ENCODE measurements around the gene ANP32D. TPM values are rescaled to one million over a fixed set of nuclear protein-coding genes. Genes with fewer than 3 reads are reported as not detected.
"Not testable (repeated sequence)": the region's sequence is repeated elsewhere in the genome, so short reads cannot be mapped to it uniquely, and the experiment has no call there.

Gene ANP32D
- total RNA-seq (2012; rRNA removed) = not detected in 2 replicates

- H3K4me1 ChIP-seq (ENCODE audit: control insufficient read depth, insufficient read depth, low read length) = no peaks in the 10 kb centered on the region
- H3K4me2 ChIP-seq (ENCODE audit: low read length) = no peak within 1 kb of the TSS
- H3K36me3 ChIP-seq (ENCODE audit: insufficient read depth, low read length) = no peaks in the 10 kb centered on the region
- H3K27me3 ChIP-seq (ENCODE audit: control insufficient read depth, insufficient read depth, low read length) = no peaks in the 10 kb centered on the region
- no peak within 1 kb of the TSS for H3K9ac ChIP-seq (ENCODE audit: low read depth, low read length)
- H3K4me3 ChIP-seq (ENCODE audit: low read length) = no peak within 1 kb of the TSS
- no peaks in the 10 kb centered on the region for H3K9me3 ChIP-seq (replicated peaks; ENCODE audit: low read length)
These were observed at the start of gene ANP32D for GRCh38 chr12:48472259-48472658. Gene ANP32D, plus strand, starts transcription at chr12:48472559. Its CDS starts 106 bp downstream, at chr12:48472665.

- Histone ChIP-seq H3K27me3 (ENCODE audit: control insufficient read depth, insufficient read depth, low read length) (peaks cover 8% of the 10 kb centered on the region), H3K36me3 (ENCODE audit: insufficient read depth, low read length) (no peaks in the 10 kb centered on the region), H3K4me3 (ENCODE audit: low read length) (no peak overlapping the region), H3K4me1 (ENCODE audit: control insufficient read depth, insufficient read depth, low read length) (no peaks in the 10 kb centered on the region), H3K4me2 (ENCODE audit: low read length) (no peak overlapping the region), H3K9ac (ENCODE audit: low read depth, low read length) (no peak overlapping the region), H3K9me3 (replicated peaks; ENCODE audit: low read length) (no peaks in the 10 kb centered on the region)
These were observed 49.2 kb upstream of the ANP32D start for GRCh38 chr12:48423171-48423570.

GRCh38 chr12:48424644-48425043, 47.7 kb upstream of the ANP32D start:
- H3K9ac ChIP-seq (ENCODE audit: low read depth, low read length) = no peak overlapping the region
- H3K4me2 ChIP-seq (ENCODE audit: low read length) = no peak overlapping the region

GRCh38 chr12:48434016-48434415, 38.3 kb upstream of the ANP32D start:
- H3K4me2 ChIP-seq (ENCODE audit: low read length); H3K36me3 ChIP-seq (ENCODE audit: insufficient read depth, low read length); H3K4me1 ChIP-seq (ENCODE audit: control insufficient read depth, insufficient read depth, low read length); H3K9ac ChIP-seq (ENCODE audit: low read depth, low read length); H3K9me3 ChIP-seq (replicated peaks; ENCODE audit: low read length); H3K4me3 ChIP-seq (ENCODE audit: low read length); H3K27me3 ChIP-seq (ENCODE audit: control insufficient read depth, insufficient read depth, low read length): not testable (repeated sequence)

More at GRCh38 chr12:48424644-48425043, 47.7 kb upstream of the ANP32D start:
- no peak overlapping the region for H3K4me3 ChIP-seq (ENCODE audit: low read length)
- no peaks in the 10 kb centered on the region for H3K4me1 ChIP-seq (ENCODE audit: control insufficient read depth, insufficient read depth, low read length)
- H3K36me3 ChIP-seq (ENCODE audit: insufficient read depth, low read length) = no peaks in the 10 kb centered on the region
- H3K9me3 ChIP-seq (replicated peaks; ENCODE audit: low read length) = no peaks in the 10 kb centered on the region
- H3K27me3 ChIP-seq (ENCODE audit: control insufficient read depth, insufficient read depth, low read length) = peaks cover 3% of the 10 kb centered on the region

- Histone ChIP-seq H3K36me3 (ENCODE audit: insufficient read depth, low read length) (no peaks in the 10 kb centered on the region), H3K27me3 (ENCODE audit: control insufficient read depth, insufficient read depth, low read length) (peaks cover 17% of the 10 kb centered on the region), H3K9me3 (replicated peaks; ENCODE audit: low read length) (no peaks in the 10 kb centered on the region), H3K4me2 (ENCODE audit: low read length) (no peak overlapping the region), H3K9ac (ENCODE audit: low read depth, low read length) (no peak overlapping the region), H3K4me1 (ENCODE audit: control insufficient read depth, insufficient read depth, low read length) (no peaks in the 10 kb centered on the region), H3K4me3 (ENCODE audit: low read length) (no peak overlapping the region)
These were observed 31.3 kb upstream of the ANP32D start for GRCh38 chr12:48441069-48441468.

GRCh38 chr12:48442179-48442847, 30.0 kb upstream of the ANP32D start:
- Histone ChIP-seq H3K27me3 (ENCODE audit: control insufficient read depth, insufficient read depth, low read length) (peaks cover 21% of the 10 kb centered on the region), H3K4me2 (ENCODE audit: low read length) (no peak overlapping the region), H3K36me3 (ENCODE audit: insufficient read depth, low read length) (no peaks in the 10 kb centered on the region), H3K9ac (ENCODE audit: low read depth, low read length) (no peak overlapping the region), H3K9me3 (replicated peaks; ENCODE audit: low read length) (no peaks in the 10 kb centered on the region), H3K4me1 (ENCODE audit: control insufficient read depth, insufficient read depth, low read length) (no peaks in the 10 kb centered on the region), H3K4me3 (ENCODE audit: low read length) (no peak overlapping the region)

- Histone ChIP-seq H3K9me3 (replicated peaks; ENCODE audit: low read length) (no peaks in the 10 kb centered on the region), H3K27me3 (ENCODE audit: control insufficient read depth, insufficient read depth, low read length) (peaks cover 21% of the 10 kb centered on the region), H3K4me1 (ENCODE audit: control insufficient read depth, insufficient read depth, low read length) (no peaks in the 10 kb centered on the region), H3K36me3 (ENCODE audit: insufficient read depth, low read length) (no peaks in the 10 kb centered on the region), H3K9ac (ENCODE audit: low read depth, low read length) (no peak overlapping the region), H3K4me3 (ENCODE audit: low read length) (no peak overlapping the region), H3K4me2 (ENCODE audit: low read length) (no peak overlapping the region)
These were observed 26.8 kb upstream of the ANP32D start for GRCh38 chr12:48445538-48445937.

- Histone ChIP-seq H3K4me3 (ENCODE audit: low read length) (no peak overlapping the region), H3K9me3 (replicated peaks; ENCODE audit: low read length) (no peaks in the 10 kb centered on the region), H3K4me2 (ENCODE audit: low read length) (no peak overlapping the region), H3K9ac (ENCODE audit: low read depth, low read length) (no peak overlapping the region), H3K27me3 (ENCODE audit: control insufficient read depth, insufficient read depth, low read length) (peaks cover 21% of the 10 kb centered on the region), H3K36me3 (ENCODE audit: insufficient read depth, low read length) (no peaks in the 10 kb centered on the region), H3K4me1 (ENCODE audit: control insufficient read depth, insufficient read depth, low read length) (no peaks in the 10 kb centered on the region)
These were observed 26.1 kb upstream of the ANP32D start for GRCh38 chr12:48446161-48446776.

GRCh38 chr12:48447755-48448154, 24.6 kb upstream of the ANP32D start:
- H3K4me1 ChIP-seq (ENCODE audit: control insufficient read depth, insufficient read depth, low read length) = no peaks in the 10 kb centered on the region
- H3K9ac ChIP-seq (ENCODE audit: low read depth, low read length) = no peak overlapping the region
- no peaks in the 10 kb centered on the region for H3K9me3 ChIP-seq (replicated peaks; ENCODE audit: low read length)
- H3K36me3 ChIP-seq (ENCODE audit: insufficient read depth, low read length) = no peaks in the 10 kb centered on the region
- H3K27me3 ChIP-seq (ENCODE audit: control insufficient read depth, insufficient read depth, low read length) = peaks cover 21% of the 10 kb centered on the region
- H3K4me3 ChIP-seq (ENCODE audit: low read length) = no peak overlapping the region
- H3K4me2 ChIP-seq (ENCODE audit: low read length) = no peak overlapping the region

- Histone ChIP-seq H3K27me3 (ENCODE audit: control insufficient read depth, insufficient read depth, low read length) (peaks cover 9% of the 10 kb centered on the region), H3K9ac (ENCODE audit: low read depth, low read length) (no peak overlapping the region), H3K4me1 (ENCODE audit: control insufficient read depth, insufficient read depth, low read length) (no peaks in the 10 kb centered on the region), H3K36me3 (ENCODE audit: insufficient read depth, low read length) (no peaks in the 10 kb centered on the region), H3K4me2 (ENCODE audit: low read length) (no peak overlapping the region), H3K9me3 (replicated peaks; ENCODE audit: low read length) (no peaks in the 10 kb centered on the region), H3K4me3 (ENCODE audit: low read length) (no peak overlapping the region)
These were observed 21.0 kb upstream of the ANP32D start for GRCh38 chr12:48451372-48451771.

- not testable (repeated sequence) for H3K9ac ChIP-seq (ENCODE audit: low read depth, low read length); H3K4me2 ChIP-seq (ENCODE audit: low read length); H3K36me3 ChIP-seq (ENCODE audit: insufficient read depth, low read length); H3K4me3 ChIP-seq (ENCODE audit: low read length); H3K4me1 ChIP-seq (ENCODE audit: control insufficient read depth, insufficient read depth, low read length); H3K9me3 ChIP-seq (replicated peaks; ENCODE audit: low read length)
- peaks cover 11% of the 10 kb centered on the region for H3K27me3 ChIP-seq (ENCODE audit: control insufficient read depth, insufficient read depth, low read length)
These were observed 19.4 kb upstream of the ANP32D start for GRCh38 chr12:48452961-48453360.

GRCh38 chr12:48454667-48455066, 17.7 kb upstream of the ANP32D start:
- Histone ChIP-seq H3K27me3 (ENCODE audit: control insufficient read depth, insufficient read depth, low read length) (peaks cover 11% of the 10 kb centered on the region), H3K4me3 (ENCODE audit: low read length) (no peak overlapping the region), H3K9me3 (replicated peaks; ENCODE audit: low read length) (no peaks in the 10 kb centered on the region), H3K36me3 (ENCODE audit: insufficient read depth, low read length) (no peaks in the 10 kb centered on the region), H3K9ac (ENCODE audit: low read depth, low read length) (no peak overlapping the region), H3K4me1 (ENCODE audit: control insufficient read depth, insufficient read depth, low read length) (no peaks in the 10 kb centered on the region), H3K4me2 (ENCODE audit: low read length) (no peak overlapping the region)
